CD4-positive, alpha-beta T cell treated with Interleukin-12 subunit alpha and Interleukin-12 subunit beta, for 1 hour (primary cell): ENCODE measurements around the gene C2CD4A.
"Not testable (repeated sequence)": the region's sequence is repeated elsewhere in the genome, so short reads cannot be mapped to it uniquely, and the experiment has no call there.

Source experiments
- DNase-seq: peaks from one replicate; pipeline ENCODE4 v3.0.0-alpha.2; 2020

The C2CD4A gene, protein sequence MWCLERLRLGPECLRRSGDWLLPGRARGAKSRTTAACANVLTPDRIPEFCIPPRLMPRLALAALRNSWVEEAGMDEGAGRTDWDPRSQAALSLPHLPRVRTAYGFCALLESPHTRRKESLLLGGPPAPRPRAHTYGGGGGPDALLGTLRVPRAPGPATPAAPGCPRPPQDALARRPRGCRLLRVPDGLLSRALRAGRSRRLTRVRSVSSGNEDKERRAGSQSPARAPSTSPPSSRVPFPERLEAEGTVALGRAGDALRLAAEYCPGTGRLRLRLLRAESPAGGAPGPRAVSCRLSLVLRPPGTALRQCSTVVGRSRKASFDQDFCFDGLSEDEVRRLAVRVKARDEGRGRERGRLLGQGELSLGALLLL

DNA sequence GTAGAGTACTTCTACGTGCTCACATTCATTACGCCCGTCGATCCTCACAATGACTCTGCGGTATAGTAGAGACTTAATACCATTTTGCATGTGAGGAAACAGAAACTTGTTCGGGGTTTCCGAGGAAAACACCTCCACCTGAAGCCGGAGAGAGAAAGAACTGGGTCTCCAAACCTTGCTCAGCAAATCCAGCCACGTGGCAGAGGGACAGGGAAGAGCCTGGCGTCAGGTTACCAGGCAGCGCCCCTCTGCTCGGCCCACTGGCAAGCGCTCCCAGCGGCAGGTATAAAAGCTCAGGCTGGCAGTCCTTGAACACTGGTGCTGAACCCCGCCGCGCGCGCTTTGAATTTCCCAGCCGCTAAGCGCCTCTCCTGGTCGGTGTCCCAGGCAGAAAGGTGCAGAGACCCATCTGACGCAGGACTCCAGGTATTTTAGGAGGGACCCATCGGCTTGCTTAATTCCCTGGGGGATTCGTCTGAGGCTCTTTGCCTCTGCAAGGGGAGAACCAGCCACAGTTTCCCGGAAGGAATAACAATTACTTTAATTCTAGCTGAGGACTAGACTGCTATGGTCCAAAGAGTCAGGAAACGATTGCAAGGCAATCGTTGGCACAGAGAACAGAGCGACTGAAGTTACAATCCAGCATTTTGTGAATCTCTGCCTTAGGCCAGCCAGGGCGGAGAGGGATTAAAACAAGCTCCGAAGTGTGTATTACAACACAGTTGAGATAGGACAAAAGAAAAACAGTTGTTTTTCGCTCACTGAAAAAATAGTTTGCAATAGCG lies at the start of gene C2CD4A:
Gene C2CD4A, plus strand, starts transcription at position 315 of the 785 bp plus-strand sequence. CDS start 637 bp downstream, outside the sequence.
- peak; percentile 57 for DNase-seq

DNA sequence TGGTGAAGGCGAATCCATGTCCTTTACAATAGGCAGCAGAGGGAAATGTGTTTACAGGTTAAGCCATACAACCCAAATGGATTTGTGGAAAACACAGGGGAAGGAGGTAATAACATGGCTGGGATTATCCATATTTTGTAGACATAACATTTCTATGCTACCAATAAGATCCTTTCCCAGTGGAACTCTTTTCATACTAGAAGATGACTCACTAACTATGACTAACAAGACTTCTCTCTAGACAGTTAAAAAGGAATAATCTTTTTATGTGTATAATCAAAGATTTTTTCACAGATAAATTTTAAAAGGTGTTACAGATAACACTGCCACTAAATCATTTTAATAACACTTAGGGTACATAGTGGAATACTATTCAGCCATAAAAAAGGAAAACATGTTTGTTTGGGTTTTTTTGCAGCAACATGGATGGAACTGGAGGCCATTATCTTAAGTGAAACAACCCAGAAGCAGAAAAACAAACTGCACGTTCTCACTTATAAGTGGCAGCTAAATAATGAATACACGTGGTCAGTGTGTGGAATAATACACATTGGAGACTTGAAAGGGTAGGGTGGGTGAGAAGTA lies 46.1 kb upstream of the C2CD4A start:
- no peak for DNase-seq

DNA sequence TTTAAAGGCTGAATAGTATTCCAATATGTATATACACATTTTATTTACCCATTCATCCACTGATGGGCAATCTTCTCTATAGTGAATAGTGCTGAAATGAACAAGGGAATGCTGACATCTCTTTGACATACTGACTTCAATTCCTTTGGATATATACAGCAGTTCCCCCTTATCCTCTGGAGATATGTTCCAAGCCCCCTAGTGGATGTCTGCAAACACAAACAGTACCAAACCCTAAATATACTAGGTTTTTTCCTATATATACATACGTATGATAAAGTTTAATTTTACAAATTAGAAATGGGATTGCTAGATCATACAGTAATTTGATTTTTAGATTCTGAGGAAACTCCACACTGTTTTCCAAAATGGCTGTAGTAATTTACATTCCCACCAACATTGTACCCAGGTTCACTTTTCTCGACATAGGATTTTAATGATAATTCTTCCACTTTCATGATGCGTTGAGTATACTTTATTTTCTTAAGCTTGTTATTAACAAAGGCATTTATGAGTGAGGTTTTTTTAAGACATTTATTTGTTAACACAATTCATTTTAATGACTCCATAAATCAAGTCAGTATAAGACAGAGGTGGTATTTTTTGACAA lies 44.7 kb upstream of the C2CD4A start:
- no peak for DNase-seq

DNA sequence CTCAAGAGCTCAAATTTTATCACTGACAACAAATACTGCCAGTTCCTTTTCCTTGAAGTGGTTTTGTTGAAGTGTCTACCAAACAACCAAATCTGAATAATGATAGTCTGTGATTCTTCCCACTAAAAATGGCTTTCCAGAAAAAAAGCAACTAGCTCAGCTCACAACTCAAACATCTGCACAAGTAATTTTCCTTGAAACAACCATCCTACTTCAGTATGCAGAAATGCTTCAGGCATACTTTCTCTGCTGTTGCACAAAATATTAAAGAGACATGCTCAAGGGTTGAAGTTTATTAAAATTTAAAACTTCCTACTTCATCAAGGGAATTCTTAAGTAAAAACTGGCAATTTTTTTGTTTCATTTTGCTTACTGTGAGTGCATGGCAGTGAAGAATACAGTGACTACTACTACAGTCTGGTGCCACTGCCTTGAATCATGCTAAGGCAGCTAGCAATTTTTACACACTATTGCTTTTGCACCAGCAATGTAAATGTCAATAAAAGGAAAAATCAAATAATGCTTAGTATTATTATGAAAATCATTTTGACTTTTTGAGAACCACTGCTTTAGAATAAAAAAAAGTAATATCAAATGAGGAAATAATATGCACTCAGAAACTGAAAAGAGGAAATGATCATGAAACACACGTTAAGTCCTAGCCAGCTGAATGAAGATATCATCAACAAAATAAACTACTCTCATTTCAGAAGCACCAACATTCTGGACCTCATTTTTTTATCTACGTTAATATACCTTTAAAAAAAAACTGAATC lies 40.1 kb upstream of the C2CD4A start:
- no peak for DNase-seq

DNA sequence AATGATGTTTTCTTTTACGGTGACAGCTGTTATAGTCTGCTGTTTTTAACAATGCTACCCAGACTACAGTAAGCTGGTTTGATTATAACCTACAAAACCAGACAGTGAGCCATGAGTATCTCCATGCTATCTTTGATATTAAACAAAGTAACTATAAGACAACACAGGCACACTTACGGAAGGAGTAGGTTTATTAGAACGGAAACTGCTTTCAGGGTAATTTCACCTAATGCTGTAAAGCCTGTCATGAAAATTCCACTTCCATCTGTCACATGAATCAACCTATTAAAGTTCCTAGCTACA lies 39.6 kb upstream of the C2CD4A start:
- DNase-seq, result no peak

DNA sequence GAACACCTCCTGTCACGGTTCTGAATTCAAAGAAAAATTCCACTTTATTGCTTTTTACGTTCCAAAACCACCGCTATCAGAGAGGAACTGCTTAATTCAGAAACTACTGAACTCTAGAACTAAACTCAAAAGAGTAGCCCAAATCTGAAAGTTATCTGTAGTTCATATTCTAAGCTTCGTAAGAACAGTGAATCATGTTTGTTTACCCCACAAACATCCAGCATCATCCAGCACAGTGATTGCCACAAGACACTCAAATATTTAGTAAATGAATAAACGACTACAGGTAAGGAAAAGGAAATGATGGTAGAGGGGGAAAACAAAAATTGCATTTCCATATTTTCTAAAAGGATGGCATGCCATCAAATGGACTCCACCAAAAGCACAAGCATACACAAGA lies 38.9 kb upstream of the C2CD4A start:
- no peak for DNase-seq

DNA sequence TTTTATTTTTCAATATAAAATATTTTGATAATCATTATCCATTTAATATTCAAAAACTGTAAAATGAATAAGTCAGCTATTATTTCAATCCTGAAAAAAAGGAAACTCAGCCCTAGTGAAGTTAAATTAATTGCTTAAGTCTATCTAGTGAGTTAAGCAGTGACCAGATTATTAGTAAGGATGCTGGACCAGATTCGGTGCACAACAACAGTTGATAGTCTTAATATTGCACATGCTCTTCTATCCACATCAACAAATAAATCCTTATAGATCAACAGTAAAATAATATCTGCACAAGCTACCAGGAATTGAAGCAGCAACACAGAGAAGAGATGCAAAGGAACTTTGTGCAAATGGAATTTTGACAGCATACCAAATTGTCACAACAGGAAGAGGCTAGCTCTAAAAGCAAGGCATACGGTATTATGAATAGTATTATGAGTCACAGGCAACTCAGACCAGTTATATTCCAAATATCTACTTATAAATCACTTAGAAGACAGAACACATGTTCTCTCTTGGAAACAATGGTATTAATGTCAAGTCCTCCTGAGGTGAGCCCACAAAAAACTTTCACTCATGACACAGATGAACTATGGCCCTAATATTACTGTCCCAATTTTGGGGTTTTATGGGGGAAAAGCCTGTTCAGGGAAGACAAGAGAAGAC lies 31.4 kb upstream of the C2CD4A start:
- DNase-seq, result no peak

DNA sequence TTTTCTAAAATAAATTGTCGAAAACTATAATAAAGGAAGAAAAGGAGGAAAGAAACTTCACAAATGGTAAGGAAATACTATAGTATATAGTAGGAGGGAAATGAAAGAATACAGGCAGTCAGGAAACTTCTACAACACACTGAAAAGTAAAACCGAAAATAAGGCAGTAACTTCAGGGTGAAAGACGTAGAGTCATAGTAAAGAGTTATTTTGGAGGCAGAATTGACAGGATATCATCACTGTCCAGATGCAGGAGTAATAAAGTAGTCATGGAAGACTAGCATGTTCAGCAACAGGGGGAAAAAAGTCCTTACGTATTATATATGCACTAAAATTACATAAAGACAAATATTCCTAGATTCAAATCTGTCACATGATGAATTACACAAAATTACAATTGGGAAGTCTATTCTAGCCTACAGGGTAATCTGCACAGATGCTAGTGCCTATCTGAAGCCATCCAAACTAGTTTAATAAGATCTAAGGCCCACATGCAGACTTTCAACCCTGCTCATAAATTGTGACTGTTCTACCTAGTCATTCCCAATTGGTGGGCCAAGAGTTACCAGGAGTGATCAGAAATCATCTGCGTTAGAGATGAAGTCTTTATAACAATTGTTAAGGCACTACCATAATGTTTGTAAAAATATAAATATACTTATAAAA lies 20.6 kb upstream of the C2CD4A start:
- DNase-seq, result no peak

DNA sequence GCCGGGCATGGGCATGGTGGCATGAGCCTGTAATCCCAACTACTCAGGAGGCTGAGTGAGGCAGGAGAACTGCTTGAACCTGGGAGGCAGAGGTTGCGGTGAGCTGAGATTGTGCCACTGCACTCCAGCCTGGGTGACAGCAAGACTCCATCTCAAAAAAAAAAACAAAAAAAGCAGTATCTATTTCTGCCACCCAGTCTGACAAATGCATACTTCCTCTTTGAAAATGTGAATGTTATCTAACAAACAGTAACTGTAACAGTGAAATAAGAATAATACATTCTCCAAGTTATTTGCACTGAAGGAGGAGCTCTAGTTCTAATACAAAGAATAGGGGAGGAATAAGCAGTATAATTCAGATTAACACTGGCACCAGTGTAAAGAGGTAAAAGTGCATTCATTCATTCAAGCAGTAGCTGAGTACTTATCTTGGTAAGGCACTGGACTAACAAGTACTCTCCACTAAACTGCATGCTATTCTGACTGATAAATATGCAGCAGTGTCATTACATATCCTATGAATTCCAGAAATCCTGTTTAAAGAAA lies 19.4 kb upstream of the C2CD4A start:
- DNase-seq, result no peak

DNA sequence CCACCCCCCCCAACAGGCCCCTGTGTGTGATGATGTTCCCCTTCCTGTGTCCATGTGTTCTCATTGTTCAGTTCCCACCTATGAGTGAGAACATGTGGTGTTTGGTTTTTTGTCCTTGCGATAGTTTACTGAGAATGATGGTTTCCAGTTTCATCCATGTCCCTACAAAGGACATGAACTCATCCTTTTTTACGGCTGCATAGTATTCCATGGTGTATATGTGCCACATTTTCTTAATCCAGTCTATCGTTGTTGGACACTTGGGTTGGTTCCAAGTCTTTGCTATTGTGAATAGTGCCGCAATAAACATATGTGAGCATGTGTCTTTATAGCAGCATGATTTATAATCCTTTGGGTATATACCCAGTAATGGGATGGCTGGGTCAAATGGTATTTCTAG lies 18.5 kb upstream of the C2CD4A start:
- not testable (repeated sequence) for DNase-seq

DNA sequence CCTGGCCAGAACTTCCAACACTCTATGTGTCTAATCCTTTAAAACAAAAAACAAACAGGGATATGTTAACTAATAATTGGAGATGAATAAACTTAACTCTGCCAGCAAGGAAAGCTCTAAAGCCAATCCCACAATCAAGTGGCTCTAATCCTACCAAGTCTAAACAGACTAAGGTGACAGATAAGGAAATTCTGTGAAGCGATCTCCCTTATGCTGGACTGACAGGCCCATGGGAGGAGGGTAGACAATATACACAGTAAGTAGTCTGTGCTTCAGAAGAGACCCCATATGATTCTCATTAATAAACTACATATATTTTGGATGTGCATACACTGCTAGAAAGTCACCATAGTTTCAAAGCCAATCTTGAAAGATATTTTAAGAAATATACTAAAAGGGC lies 16.7 kb upstream of the C2CD4A start:
- no peak for DNase-seq

DNA sequence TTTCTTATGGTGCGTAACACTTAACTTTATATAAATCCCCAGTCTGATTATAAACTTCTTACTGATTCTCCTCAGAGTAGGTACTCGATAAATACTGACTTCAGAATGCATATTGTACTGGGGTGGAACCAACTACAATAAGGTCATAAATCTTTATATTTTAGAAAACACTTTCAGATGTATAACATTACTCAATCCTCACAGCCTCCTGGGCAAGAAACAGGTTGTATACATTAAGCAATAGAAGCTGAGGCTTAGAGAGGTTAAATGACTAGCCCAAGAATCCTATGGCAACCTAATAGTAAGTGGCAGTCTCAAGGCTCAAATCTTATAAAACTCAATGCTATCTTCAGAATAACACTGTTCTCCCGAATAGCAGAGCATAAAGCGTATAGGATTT lies 15.6 kb upstream of the C2CD4A start:
- DNase-seq, result no peak

DNA sequence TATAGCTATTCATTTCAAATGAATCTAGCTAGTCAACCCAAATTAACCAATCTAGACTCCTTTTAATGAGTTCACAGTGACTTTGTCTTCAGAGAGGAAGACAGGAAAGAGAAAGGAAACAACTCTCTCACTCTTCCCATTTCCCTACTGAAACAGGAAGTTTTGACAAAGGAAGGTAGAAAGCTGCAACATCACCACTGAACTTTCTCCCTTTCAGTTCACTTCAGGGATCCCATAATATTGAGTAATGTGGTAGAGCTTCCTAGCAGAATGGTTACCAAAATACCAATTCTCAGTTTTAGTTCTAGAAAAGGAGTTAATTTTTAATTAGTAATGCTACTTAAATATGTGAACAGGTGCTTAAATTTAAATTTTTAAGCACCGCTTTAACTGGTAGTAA lies 14.1 kb upstream of the C2CD4A start:
- no peak for DNase-seq

DNA sequence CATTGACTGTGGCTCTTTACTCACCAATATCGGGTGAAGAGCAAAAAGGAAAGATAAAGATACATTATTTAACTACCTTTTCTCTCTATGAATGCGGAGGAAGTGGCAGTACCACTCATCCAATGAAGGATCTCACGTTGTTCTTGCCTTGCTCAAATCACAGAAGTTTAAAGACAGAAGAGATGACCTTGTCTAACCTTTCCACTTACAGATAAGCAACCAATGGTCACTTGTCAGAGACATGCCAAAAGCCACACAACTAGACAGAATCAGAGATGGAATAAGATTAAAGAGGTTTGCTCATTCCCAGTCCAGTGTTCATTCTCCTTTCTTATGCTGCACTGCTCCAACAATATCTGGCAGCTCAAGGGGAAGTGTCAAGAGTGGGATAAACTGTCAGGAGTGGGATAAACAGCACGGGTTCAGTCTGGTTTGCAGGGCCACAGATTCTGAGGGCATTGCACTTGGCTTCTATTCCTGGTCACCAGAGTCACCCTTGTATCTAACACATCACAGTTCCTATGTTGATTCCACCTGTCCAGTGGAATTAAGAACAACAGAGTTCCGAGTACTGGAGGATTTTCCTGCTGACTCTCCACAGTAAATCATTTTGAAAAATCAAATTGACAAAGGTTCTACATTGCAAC lies 13.2 kb upstream of the C2CD4A start:
- DNase-seq, result no peak

DNA sequence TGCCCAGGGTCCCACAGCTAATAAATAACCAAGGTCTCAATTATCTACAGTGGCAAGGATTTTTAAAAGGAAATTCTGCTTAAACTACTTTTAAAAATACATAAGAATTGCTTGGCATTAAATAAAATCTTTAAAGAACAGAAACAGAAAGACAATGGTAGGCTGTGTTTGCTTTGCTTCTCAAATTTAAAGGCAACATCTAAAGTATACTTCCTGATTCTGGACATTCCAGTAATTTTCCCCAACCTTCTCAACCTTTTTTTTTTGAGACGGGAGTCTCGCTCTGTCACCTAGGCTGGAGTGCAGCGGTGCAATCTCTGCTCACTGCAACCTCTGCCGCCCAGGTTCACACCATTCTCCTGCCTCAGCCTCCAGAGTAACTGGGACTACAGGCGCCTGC lies 11.8 kb upstream of the C2CD4A start:
- DNase-seq, result no peak

DNA sequence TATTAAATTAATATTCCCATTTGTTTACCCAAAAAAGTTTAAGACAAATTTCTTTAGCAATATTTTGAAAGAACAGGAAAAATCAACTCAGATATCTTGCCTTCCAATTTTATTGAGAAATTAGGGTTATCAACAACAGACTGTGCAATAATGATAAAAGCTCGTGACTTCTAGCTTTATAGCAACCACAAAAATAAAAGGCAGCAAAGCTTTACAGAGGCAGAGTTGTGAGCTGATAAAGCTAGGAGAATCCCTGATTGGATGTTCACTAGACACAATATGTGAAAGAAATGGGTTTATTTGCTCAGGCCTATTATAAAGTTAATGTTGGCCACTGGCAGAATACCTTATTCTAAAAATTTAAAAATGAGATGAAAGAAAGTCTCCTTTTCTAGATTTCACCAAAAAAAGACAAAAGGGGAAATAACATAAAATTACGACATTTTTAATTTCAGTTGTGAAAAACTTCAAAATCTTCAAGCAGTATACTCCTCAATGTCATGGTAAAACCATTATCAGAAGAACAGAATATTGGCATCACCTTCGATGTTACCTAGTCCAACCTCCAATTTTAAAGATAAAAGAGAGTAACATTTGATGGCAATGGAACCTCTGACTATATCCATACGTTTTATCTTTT lies 9.3 kb upstream of the C2CD4A start:
- DNase-seq, result no peak

DNA sequence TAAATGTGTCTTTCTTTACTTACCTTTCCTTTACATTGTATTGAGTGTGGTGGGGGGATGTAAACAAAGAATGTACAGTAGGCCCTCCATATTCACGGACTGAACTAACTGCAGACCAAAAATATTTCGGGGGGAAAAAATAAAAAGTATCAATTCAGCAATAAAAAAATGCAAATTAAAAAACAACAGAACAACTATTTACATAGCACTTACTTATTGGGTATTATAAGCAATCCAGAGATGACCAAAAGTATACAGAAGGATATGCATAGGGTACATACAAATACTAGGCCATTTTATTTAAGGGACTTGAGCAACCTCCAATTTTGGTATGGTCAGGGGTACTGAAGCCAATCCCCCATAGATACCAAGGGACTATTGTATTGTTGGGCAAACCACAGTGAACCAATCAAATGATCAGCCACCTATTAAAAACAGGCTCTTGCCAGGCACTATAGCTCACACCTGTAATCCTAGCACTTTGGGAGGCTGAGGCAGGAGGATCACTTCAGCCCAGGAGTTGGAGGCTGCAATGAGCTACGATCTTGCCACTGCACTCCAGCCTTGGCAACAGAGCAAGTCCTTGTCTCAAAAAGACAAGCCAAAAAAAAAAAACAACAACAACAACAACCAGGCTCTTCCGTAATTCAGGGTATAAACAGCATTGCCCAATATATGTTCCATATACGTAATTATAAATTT lies 8.3 kb upstream of the C2CD4A start:
- DNase-seq, result no peak

DNA sequence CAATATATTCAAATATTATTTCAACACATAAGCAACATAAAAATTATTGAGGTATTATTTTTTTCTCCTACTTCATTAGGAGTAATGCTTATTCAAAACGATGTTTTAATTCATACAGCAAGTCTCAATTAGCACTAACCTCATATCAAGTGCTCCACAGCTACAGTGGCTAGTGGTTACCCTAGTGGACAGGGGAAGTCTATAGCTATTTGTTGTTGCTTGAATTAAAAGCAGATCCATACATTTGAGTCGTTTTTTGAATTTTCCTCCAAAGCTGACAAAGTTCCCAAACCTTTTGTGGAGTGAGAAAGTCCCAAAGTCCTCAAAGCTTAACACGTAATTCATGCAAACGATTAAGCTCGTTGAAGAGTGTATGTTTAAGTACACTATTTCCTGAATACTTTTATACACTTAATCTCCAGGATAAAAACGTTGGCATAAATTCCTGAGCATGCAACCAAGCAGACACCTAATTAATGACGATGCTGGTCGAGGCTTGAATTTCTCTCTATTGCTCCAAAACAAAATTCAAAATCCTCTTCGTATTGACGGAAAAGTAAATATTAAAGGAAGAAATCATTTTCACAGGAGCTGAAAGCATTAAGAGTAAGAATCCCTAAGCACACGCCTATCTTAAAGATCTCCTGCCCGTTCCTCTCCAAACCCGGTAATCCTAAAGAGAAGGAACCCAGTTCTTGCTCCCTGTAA lies 7.5 kb upstream of the C2CD4A start:
- peak; percentile 17 for DNase-seq

DNA sequence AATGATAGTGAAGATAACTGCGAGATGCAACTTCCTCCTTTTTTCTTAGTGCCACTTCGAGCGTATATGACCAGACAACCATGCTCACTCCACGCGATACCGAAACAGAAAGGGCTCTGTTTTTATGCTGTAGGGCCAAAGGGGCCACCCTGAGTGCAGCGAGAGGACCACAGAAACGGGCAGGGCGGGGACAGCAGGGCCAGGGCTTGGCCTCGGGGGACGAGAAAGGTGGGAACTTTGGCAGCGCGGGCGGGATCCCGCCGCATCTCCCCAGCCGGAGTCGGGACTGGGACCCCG lies 7.0 kb upstream of the C2CD4A start:
- peak; percentile 70 for DNase-seq
